Neutrophil (primary cell): ENCODE results near the gene TP73.

Experiments used
- H3K27ac ChIP-seq: fragments of 200-600 bp; sonication (generic); 2 replicates; pipeline ENCODE4 v1.5.1; 2016; ENCODE audit warnings: mild to moderate bottlenecking, moderate library complexity
- H3K27me3 ChIP-seq: fragments of 200-600 bp; sonication (generic); 2 replicates; pipeline ENCODE4 v1.6.0; 2016; ENCODE audit warnings: mild to moderate bottlenecking
- H3K36me3 ChIP-seq: fragments of 200-600 bp; sonication (generic); 2 replicates; pipeline ENCODE4 v1.5.1; 2017
- H3K4me1 ChIP-seq, 2 experiments: fragments of 200-600 bp in 1 of 2; sonication (generic) in 1 of 2; 1 replicate in 1 of 2; 2 replicates in 1 of 2; pipeline versions ENCODE4 v1.5.1 to v1.6.1; 2013 to 2016; ENCODE audit warnings: low read depth in 1 of 2, low read length in 1 of 2, mild to moderate bottlenecking in 1 of 2, moderate library complexity in 1 of 2; ENCODE audit not compliant: control insufficient read depth in 1 of 2, insufficient read depth in 1 of 2
- H3K4me3 ChIP-seq, 2 experiments: fragments of 200-600 bp in 1 of 2; sonication (generic) in 1 of 2; 1 replicate in 1 of 2; 2 replicates in 1 of 2; pipeline ENCODE4 v1.5.1; 2013 to 2016; ENCODE audit warnings: low read depth in 1 of 2, low read length in 1 of 2, mild to moderate bottlenecking in 1 of 2, moderate library complexity in 1 of 2
- H3K9me3 ChIP-seq: fragments of 200-600 bp; sonication (generic); 2 replicates; pipeline ENCODE4 v1.5.1; 2016
- TF ChIP-seq, protein P1 (sequence below): fragments of 200-600 bp; sonication (generic); IDR thresholded peaks from 2 replicates; pipeline ENCODE4 v1.5.1; 2016; ENCODE audit warnings: antibody characterized with exemption

TP73 gene

DNA sequence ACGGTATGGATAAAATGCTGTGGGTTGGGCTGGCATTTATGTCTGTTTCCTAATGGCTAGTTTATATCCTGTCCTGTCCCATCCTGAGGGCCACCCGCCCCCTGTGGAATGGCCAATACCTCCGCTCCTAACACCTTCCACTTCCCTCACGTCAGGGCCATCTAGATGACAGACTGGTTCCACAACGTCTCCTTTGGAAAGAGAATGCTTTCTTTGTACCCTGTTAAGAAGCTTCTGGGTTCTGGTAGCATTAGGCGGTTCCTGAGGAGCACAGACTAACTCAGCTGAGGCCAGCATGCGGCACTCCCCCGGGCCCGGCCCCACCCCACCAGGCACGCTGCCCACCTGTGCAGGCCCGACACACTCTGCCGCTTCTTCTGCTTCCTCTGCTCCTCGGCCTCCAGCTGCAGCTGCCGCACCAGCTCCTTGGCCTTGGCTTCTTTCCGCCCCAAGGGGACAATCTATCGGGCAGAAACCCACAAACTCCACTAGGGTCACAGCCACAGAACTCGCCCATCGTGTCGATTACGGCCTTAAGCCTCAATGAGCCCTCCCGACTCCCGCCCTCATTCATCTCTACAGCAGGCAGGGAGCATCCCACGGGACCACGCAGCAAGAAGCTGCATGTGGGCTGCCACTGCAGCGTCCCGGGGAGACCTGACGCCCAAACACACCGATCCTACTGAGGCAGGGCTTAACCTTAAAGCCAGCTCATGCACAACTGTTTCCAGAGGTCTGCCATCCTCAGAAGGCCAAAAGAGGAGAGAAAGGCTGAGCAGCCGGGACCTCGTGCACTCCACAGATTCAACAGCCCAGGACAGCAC, 131.5 kb downstream of the TP73 start:
- no peaks in the 10 kb centered on the region for H3K27me3 ChIP-seq
- H3K4me1 ChIP-seq, result no peaks in the 10 kb centered on the region
- TF ChIP-seq, protein P1, sequence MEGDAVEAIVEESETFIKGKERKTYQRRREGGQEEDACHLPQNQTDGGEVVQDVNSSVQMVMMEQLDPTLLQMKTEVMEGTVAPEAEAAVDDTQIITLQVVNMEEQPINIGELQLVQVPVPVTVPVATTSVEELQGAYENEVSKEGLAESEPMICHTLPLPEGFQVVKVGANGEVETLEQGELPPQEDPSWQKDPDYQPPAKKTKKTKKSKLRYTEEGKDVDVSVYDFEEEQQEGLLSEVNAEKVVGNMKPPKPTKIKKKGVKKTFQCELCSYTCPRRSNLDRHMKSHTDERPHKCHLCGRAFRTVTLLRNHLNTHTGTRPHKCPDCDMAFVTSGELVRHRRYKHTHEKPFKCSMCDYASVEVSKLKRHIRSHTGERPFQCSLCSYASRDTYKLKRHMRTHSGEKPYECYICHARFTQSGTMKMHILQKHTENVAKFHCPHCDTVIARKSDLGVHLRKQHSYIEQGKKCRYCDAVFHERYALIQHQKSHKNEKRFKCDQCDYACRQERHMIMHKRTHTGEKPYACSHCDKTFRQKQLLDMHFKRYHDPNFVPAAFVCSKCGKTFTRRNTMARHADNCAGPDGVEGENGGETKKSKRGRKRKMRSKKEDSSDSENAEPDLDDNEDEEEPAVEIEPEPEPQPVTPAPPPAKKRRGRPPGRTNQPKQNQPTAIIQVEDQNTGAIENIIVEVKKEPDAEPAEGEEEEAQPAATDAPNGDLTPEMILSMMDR, result no peak
- H3K36me3 ChIP-seq, result peaks cover 91% of the 10 kb centered on the region
- no peaks in the 10 kb centered on the region for H3K9me3 ChIP-seq
- H3K4me3 ChIP-seq, result no peak overlapping the region
- no peak overlapping the region for H3K27ac ChIP-seq

DNA sequence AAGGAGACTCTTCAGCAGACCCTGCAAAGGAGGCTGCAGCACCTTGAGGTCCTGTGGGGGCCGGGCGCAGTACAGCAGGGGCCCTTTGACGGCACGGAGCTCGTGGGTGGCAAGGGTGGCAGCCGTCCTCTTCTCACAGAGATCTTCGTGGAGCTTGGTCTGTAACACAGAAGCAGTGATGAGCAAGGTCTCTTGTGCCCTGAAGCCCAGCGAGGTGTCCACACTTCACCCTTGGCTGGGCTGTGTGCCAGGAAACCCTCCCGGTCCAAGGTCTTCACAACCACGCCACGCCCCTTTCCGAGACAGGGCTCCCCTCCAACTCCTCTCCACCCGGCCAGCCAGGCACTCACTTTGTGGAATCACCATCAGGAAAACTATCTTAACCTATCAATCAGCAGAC, 132.7 kb downstream of the TP73 start:
- peaks cover 91% of the 10 kb centered on the region for H3K36me3 ChIP-seq

DNA sequence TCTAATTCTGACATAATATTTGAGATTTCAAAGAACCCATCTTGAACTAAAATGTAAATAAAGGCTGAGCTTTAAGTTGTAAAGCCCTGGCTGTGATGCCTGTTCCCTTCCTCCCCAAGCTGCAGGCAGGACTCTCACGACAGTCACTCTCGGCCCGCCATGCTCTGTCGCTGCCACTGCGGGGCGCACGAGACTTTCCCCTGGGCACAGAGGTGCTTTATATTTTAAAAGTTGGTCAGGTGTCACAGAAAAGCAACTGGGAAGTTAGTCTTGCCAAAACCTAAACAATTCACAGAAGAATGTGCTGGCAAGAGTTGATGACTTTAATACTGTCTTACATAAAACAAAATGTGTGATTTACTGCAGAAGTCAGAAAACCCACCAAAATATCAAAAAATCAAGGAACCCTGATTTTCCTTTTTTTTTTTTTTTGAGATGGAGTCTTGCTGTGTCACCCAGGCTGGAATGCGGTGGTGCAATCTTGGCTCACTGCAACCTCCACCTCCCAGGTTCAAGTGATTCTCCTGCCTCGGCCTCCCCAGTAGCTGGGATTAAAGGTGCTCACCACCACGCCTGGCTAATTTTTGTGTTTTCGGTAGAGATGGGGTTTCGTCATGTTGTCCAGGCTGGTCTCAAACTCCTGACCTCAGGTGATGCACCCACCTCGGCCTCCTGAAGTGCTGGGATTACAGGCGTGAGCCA, 133.3 kb downstream of the TP73 start:
- TF ChIP-seq, protein P1, result no peak
- Histone ChIP-seq H3K4me3 (no peak overlapping the region), H3K27me3 (no peaks in the 10 kb centered on the region), H3K9me3 (no peaks in the 10 kb centered on the region), H3K4me1 (no peaks in the 10 kb centered on the region), H3K27ac (no peak overlapping the region), H3K36me3 (peaks cover 90% of the 10 kb centered on the region)

More for the DNA sequence above, 132.7 kb downstream of the TP73 start:
- Histone ChIP-seq H3K9me3 (no peaks in the 10 kb centered on the region), H3K4me3 (no peak overlapping the region), H3K27ac (no peak overlapping the region), H3K4me1 (no peaks in the 10 kb centered on the region), H3K27me3 (no peaks in the 10 kb centered on the region)
- TF ChIP-seq, protein P1, result no peak
